Measurements from ENCODE around the gene GGA2.
"Not testable (repeated sequence)": the region's sequence is repeated elsewhere in the genome, so short reads cannot be mapped to it uniquely, and the experiment has no call there.

GGA2 gene

GRCh38 chr16:23552161-23552560, 41.9 kb upstream of the GGA2 start:
- TF ChIP-seq CTCF (IDR thresholded peaks at IDR 0.05) = no peak
- Histone ChIP-seq H3K9me3 (no peaks in the 10 kb centered on the region), H3K27me3 (no peaks in the 10 kb centered on the region), H3K4me1 (ENCODE audit: control insufficient read depth in 1 of 2, insufficient read depth in 1 of 2, low read depth in 1 of 2, low read length in 1 of 2) (peaks cover 4 to 5% of the 10 kb centered on the region in 2 experiments), H3K27ac (no peak overlapping the region), H3K4me3 (ENCODE audit: low read depth in 1 of 2, low read length in 1 of 2) (no peak overlapping the region), H3K36me3 (no peaks in the 10 kb centered on the region)

- Histone ChIP-seq H3K9me3 (no peaks in the 10 kb centered on the region), H3K27me3 (no peaks in the 10 kb centered on the region), H3K4me1 (ENCODE audit: control insufficient read depth in 1 of 2, insufficient read depth in 1 of 2, low read depth in 1 of 2, low read length in 1 of 2) (no peaks in the 10 kb centered on the region), H3K27ac (no peak overlapping the region), H3K4me3 (ENCODE audit: low read depth in 1 of 2, low read length in 1 of 2) (no peak overlapping the region), H3K36me3 (no peaks in the 10 kb centered on the region)
- TF ChIP-seq CTCF (IDR thresholded peaks at IDR 0.05) = no peak
Observed at GRCh38 chr16:23549938-23550337, 39.6 kb upstream of the GGA2 start.

GRCh38 chr16:23544436-23544835, 34.1 kb upstream of the GGA2 start:
- Histone ChIP-seq H3K4me1 (ENCODE audit: control insufficient read depth in 1 of 2, insufficient read depth in 1 of 2, low read depth in 1 of 2, low read length in 1 of 2) (no peaks in the 10 kb centered on the region), H3K9me3 (no peaks in the 10 kb centered on the region), H3K36me3 (no peaks in the 10 kb centered on the region), H3K4me3 (ENCODE audit: low read depth in 1 of 2, low read length in 1 of 2) (no peak overlapping the region), H3K27me3 (no peaks in the 10 kb centered on the region), H3K27ac (no peak overlapping the region)
- TF ChIP-seq CTCF (IDR thresholded peaks at IDR 0.05) = no peak

GRCh38 chr16:23540817-23541178, 30.5 kb upstream of the GGA2 start:
- not testable (repeated sequence) for H3K4me3 ChIP-seq (ENCODE audit: low read depth in 1 of 2, low read length in 1 of 2); H3K9me3 ChIP-seq; H3K36me3 ChIP-seq; H3K4me1 ChIP-seq (ENCODE audit: control insufficient read depth in 1 of 2, insufficient read depth in 1 of 2, low read depth in 1 of 2, low read length in 1 of 2); H3K27me3 ChIP-seq; H3K27ac ChIP-seq

- no peaks in the 10 kb centered on the region for H3K36me3 ChIP-seq
- no peak for TF ChIP-seq CTCF (IDR thresholded peaks at IDR 0.05)
- no peaks in the 10 kb centered on the region for H3K9me3 ChIP-seq
- no peaks in the 10 kb centered on the region for H3K4me1 ChIP-seq (ENCODE audit: control insufficient read depth in 1 of 2, insufficient read depth in 1 of 2, low read depth in 1 of 2, low read length in 1 of 2)
- no peaks in the 10 kb centered on the region for H3K27me3 ChIP-seq
- no peak overlapping the region for H3K27ac ChIP-seq
- H3K4me3 ChIP-seq (ENCODE audit: low read depth in 1 of 2, low read length in 1 of 2) = no peak overlapping the region
Observed at GRCh38 chr16:23539984-23540816, 29.9 kb upstream of the GGA2 start.

- Histone ChIP-seq H3K36me3 (no peaks in the 10 kb centered on the region), H3K9me3 (no peaks in the 10 kb centered on the region), H3K27ac (no peak overlapping the region), H3K27me3 (no peaks in the 10 kb centered on the region), H3K4me1 (ENCODE audit: control insufficient read depth in 1 of 2, insufficient read depth in 1 of 2, low read depth in 1 of 2, low read length in 1 of 2) (no peaks in the 10 kb centered on the region), H3K4me3 (ENCODE audit: low read depth in 1 of 2, low read length in 1 of 2) (no peak overlapping the region)
- no peak for TF ChIP-seq CTCF (IDR thresholded peaks at IDR 0.05)
Observed at GRCh38 chr16:23538919-23539278, 28.6 kb upstream of the GGA2 start.
